SH-SY5Y (cell line): ENCODE measurements around the gene CIPC.

Experiments
- GATA2 ChIP-seq: IDR thresholded peaks from 2 replicates; pipeline ENCODE4 v1.6.1; 2011; ENCODE audit warnings: mild to moderate bottlenecking, low read depth, low read length
- GATA3 ChIP-seq: IDR thresholded peaks from 2 replicates; pipeline ENCODE4 v1.6.1; 2011; ENCODE audit warnings: low read depth, mild to moderate bottlenecking, low read length, moderate library complexity

DNA sequence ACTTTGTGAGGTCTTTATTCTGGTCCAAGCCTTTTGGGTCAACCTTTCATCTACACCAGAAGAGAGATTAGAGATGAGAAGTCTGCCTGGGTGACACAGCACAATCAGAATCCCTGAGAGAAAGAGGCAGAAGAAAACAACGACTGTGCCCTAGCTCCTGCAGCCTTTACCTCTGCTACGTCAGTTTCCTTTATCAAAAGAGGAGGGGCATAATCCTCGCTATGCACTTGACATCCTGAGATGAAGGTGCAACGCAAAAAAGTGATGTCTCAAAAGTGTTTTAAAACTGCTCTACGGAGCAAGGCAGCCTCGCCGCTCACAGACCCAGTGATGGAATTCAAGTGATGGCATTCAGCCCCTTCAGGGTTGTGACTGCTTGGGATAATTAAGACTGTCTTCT is 21.8 kb downstream of the CIPC start:
- TF ChIP-seq GATA2, result no peak
- TF ChIP-seq GATA3, result no peak
